AG04450 (cell line): ENCODE measurements around the gene NCOA7. TPM values are rescaled to one million over a fixed set of nuclear protein-coding genes. Genes with fewer than 3 reads are reported as not detected.
A peak's percentile ranks its signal among the peaks of the same experiment; 100 is the strongest.

Source experiments
- CTCF ChIA-PET: fragments of 300-600, 350-600 bp; formaldehyde crosslinking; extraction: SDS; loops from one replicate; lab custom pipeline; 2022; ENCODE audit warnings: antibody characterized with exemption, inconsistent platforms; lab: Charles Lee
- POLR2A ChIA-PET: fragments of 350-600 bp; formaldehyde crosslinking; extraction: SDS; loops from one replicate; lab custom pipeline; 2021; ENCODE audit warnings: antibody characterized with exemption, inconsistent platforms; lab: Yijun Ruan, JAX
- DNase-seq: peaks from one replicate; pipeline ENCODE4 v3.0.0-alpha.2; 2011; ENCODE audit warnings: low read depth, low spot score
- H3K27ac ChIP-seq: one replicate; pipeline ENCODE4 v1.5.1; 2012; ENCODE audit warnings: low read depth, low read length, control low read depth
- H3K27me3 ChIP-seq: one replicate; pipeline ENCODE4 v1.6.0; 2012; ENCODE audit warnings: low read length; ENCODE audit not compliant: control insufficient read depth, insufficient read depth
- H3K4me3 ChIP-seq: 2 replicates; pipeline ENCODE4 v1.5.1; 2011; ENCODE audit warnings: mild to moderate bottlenecking, low read depth, low read length, control low read depth
- H3K9me3 ChIP-seq: 2 replicates; pipeline ENCODE4 v1.5.1; 2012; ENCODE audit warnings: low read length; ENCODE audit not compliant: control insufficient read depth, insufficient read depth
- CTCF ChIP-seq: IDR thresholded peaks from 2 replicates; pipeline ENCODE4 v1.5.1; 2011; ENCODE audit warnings: low read depth, low read length, control low read depth, inconsistent platforms
- polyA plus RNA-seq: library from polyadenylated mRNA; depleted of rRNA; stranded (reverse); fragments of >200 nt; gene quantifications from 2 replicates; pipeline ENCODE4 v1.2.3, GENCODE V29; 2011

Gene NCOA7
- polyA plus RNA-seq, 1 experiment, result 21.5 TPM

GRCh38 chr6:125955973-125956372, 165.2 kb downstream of the NCOA7 start:
- Histone ChIP-seq H3K4me3 (no peak overlapping the region; the same call in 1 of the 2 replicates), H3K27me3 (no peaks in the 10 kb centered on the region), H3K27ac (no peak overlapping the region), H3K9me3 (peaks cover 8% of the 10 kb centered on the region; the same call in 1 of the 2 replicates)
- TF ChIP-seq CTCF, result no peak
- CTCF ChIA-PET, result interaction anchor here (0.6 to 11.8 kb wide), 64 partner anchors 9 to 1085 kb away, joined by 3 to 196 read pairs (median 5); partner anchors contain the start of genes NCOA7 and TRMT11
- POLR2A ChIA-PET, result interaction anchor here (0.6 to 1.5 kb wide), 7 partner anchors 10 to 175 kb away, joined by 3 to 9 read pairs (median 3); no protein-coding TSS in a partner anchor
- DNase-seq, result no peak

GRCh38 chr6:125956506-125957390, 166.0 kb downstream of the NCOA7 start, which contains the start of gene HINT3:
TSS of gene HINT3 (plus strand) at chr6:125956770. CDS start at chr6:125956978, 208 bp downstream.
- peak; percentile 96 for TF ChIP-seq CTCF
- ChIA-PET POLR2A (interaction anchor here (0.6 to 1.5 kb wide), 8 partner anchors 11 to 176 kb away, joined by 3 to 9 read pairs (median 3); partner anchors contain the start of gene NCOA7), CTCF (interaction anchor here (0.6 to 11.8 kb wide), 73 partner anchors 9 to 1086 kb away, joined by 3 to 196 read pairs (median 5); partner anchors contain the start of genes NCOA7 and TRMT11)

GRCh38 chr6:125957391-125957693, 166.6 kb downstream of the NCOA7 start:
- POLR2A ChIA-PET, result interaction anchor here (1.1 to 1.5 kb wide), 3 partner anchors 11 to 167 kb away, joined by 3 to 9 read pairs (median 3); partner anchors contain the start of gene NCOA7
- Histone ChIP-seq H3K9me3 (peaks cover 8% of the 10 kb centered on the region; the same call in 1 of the 2 replicates), H3K27ac (no peak overlapping the region), H3K27me3 (no peaks in the 10 kb centered on the region), H3K4me3 (peak overlapping the region; percentile 91)
- no peak for TF ChIP-seq CTCF
- CTCF ChIA-PET, result interaction anchor here (0.7 to 11.8 kb wide), 16 partner anchors 10 to 172 kb away, joined by 3 to 196 read pairs (median 9); partner anchors contain the start of gene NCOA7
- no peak for DNase-seq

More at GRCh38 chr6:125956506-125957390, 166.0 kb downstream of the NCOA7 start, which contains the start of gene HINT3:
- Histone ChIP-seq H3K27ac (peak within 1 kb of the TSS; percentile 78), H3K27me3 (no peaks in the 10 kb centered on the region), H3K9me3 (peaks cover 8% of the 10 kb centered on the region; the same call in 1 of the 2 replicates), H3K4me3 (peak within 1 kb of the TSS; percentile 91)
- DNase-seq, result peak; percentile 91

GRCh38 chr6:125957845-125958244, 167.1 kb downstream of the NCOA7 start:
- no peak for TF ChIP-seq CTCF
- H3K4me3 ChIP-seq, result peak overlapping the region; percentile 91
- ChIA-PET CTCF (interaction anchor here (0.8 to 11.8 kb wide), 12 partner anchors 9 to 172 kb away, joined by 3 to 196 read pairs (median 7); partner anchors contain the start of gene NCOA7), POLR2A (interaction anchor here (1.1 kb wide), 1 partner anchor 167 kb away, joined by 3 read pairs; the partner anchor contains the start of gene NCOA7)
- H3K27ac ChIP-seq, result no peak overlapping the region
- no peaks in the 10 kb centered on the region for H3K27me3 ChIP-seq
- no peak for DNase-seq
- peaks cover 7% of the 10 kb centered on the region; the same call in 1 of the 2 replicates for H3K9me3 ChIP-seq
